NOMO-1 treated with dmso at 0.1 percent for 144 hours (cell line): ENCODE results near the gene SMARCA4.
"Not testable (repeated sequence)": the region's sequence is repeated elsewhere in the genome, so short reads cannot be mapped to it uniquely, and the experiment has no call there.

ENCODE experiments used
- DNase-seq: peaks from one replicate; lab custom pipeline; 2025; ENCODE audit not compliant: unreplicated experiment; lab: John Stamatoyannopoulos, UW

Gene SMARCA4

GRCh38 chr19:10928563-10929401 is 32.0 kb upstream of the SMARCA4 start, which contains the start of the genes TIMM29 and YIPF2:
Gene TIMM29, plus strand, starts transcription at chr19:10928811. Its CDS starts 12 bp downstream, at chr19:10928823.
Gene YIPF2, minus strand, starts transcription at chr19:10928639. Its CDS starts 229 bp downstream, at chr19:10928410.
- DNase-seq = peak; percentile 93

DNA sequence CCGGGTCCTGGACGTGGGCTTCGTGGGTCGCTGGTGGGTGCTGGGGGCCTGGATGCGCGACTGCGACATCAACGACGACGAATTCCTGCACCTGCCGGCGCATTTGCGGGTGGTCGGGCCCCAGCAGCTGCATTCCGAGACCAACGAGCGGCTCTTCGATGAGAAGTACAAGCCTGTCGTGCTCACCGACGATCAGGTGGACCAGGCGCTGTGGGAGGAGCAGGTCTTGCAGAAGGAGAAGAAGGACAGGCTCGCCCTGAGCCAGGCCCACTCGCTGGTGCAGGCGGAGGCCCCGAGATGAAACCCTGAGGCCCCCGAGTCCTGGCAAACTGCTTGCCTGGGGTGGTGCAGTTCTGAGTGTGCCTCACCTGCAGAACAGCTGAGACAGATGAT is 31.4 kb upstream of the SMARCA4 start:
- DNase-seq = no peak

DNA sequence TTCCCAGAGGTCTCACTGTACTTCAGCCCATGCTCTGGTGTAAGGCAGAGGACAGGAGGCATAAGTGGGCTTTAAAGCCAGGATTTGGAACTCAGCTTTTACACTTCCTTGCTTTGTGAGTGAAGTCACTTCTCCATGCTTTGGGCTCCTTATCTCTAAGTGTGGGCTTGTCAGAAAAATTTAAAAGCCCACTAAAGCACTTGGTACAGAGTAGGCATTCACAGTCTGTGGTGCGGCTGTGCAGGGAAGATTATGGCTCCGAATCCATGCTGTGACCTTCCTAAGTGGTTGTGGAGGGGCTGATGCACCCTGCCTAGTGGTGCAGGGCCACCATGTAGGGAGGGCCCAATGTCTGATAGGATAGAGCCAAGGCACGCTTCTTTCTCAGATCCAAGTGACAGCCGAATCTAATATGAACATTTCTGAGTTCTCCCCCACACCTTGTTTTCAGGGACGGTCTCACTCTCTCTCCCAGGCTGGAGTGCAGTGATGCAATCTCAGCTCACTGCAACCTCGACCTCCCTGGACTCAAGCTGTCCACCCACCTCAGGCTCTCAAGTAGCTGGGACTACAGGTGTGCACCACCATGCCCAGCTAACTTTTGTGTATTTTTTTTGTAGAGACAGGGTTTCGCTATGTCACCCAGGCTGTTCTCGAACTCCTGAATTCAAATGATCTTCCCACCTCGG is 25.3 kb upstream of the SMARCA4 start:
- DNase-seq = no peak

DNA sequence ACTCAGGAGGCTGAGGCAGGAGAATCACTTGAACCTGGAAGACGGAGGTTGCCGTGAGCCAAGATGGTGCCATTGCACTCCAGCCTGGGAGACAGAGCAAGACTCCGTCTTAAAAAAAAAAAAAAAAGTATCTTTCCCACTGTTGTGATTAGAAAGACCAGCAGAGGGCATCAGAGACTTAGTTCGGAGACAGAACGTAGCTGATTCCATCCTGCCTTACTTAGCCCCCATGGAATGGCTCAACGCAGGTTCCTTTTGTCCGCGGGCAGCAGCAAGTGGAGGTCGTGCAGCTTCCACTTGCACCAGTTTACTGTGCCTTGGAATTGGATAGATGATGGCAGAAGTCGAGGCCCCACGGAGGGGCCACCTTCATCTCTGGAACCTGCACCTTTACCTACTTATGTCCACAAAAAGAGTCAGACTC is 24.2 kb upstream of the SMARCA4 start:
- DNase-seq = peak; percentile 28

DNA sequence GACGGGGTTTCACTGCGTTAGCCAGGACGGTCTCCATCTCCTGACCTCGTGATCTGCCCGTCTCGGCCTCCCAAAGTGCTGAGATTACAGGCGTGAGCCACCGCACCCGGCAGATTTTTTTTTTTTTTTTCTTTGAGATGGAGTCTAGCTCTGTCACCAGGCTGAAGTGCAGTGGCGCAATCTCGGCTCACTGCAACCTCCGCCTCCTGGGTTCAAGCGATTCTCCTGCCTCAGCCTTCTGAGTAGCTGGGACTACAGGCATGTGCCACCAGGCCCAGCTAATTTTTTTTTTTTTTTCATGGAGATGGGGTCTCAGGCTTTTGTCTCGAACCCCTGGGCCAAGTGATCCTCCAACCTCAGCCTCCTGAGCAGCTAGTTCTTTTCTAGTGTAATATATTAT is 19.2 kb upstream of the SMARCA4 start:
- not testable (repeated sequence) for DNase-seq

GRCh38 chr19:10943412-10943811 is 17.4 kb upstream of the SMARCA4 start:
- not testable (repeated sequence) for DNase-seq

- no peak for DNase-seq
Measured at GRCh38 chr19:10945264-10945663, 15.6 kb upstream of the SMARCA4 start.

DNA sequence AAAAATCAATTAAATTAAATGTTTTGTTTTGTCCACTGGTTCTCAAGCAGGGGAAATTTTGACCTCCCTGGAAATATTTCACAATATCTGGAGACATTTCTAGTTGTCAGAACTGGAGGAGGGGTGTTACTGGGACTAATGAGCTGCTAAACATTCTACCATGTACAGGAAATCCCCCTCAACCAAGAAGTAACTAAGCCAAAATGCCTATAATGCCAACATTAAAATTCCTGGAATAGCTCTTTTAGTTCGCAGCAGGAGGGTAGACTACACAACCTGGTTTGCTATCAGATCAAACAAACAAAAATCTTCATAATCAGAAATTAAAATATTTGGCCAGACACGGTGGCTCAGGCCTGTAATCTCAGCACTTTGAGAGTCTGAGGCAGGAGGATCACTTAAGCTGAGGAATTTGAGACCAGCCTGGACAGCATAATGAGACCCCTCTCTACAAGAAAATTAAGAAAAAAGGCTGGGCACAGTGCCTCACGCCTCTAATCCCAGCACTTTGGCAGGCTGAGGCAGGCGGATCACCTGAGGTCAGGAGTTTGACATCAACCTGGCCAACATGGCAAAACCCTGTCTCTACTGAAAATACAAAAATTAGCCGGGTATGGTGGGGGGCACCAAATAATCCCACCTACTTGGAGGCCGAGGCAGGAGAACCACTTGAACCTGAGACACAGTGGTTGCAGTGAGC is 13.7 kb upstream of the SMARCA4 start:
- DNase-seq = no peak

DNA sequence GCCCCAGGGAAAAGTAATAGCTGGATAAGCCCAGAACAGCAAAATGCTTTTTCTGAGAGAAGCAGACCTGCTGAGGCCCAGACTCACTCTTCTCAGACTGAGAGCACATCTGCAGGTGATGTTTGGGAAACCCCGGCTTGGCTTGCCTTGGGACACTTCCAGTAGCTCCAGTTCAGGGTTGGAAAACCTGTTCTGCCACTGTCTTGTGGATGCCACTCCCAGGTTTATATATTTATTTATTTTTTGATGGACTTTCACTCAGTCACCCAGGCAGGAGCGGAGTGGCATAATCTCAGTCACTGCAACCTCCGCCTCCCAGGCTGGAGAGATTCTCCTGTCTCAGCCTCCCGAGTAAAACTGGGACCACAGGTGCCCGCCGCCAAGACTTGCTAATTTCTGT is 8.0 kb upstream of the SMARCA4 start:
- DNase-seq = no peak

DNA sequence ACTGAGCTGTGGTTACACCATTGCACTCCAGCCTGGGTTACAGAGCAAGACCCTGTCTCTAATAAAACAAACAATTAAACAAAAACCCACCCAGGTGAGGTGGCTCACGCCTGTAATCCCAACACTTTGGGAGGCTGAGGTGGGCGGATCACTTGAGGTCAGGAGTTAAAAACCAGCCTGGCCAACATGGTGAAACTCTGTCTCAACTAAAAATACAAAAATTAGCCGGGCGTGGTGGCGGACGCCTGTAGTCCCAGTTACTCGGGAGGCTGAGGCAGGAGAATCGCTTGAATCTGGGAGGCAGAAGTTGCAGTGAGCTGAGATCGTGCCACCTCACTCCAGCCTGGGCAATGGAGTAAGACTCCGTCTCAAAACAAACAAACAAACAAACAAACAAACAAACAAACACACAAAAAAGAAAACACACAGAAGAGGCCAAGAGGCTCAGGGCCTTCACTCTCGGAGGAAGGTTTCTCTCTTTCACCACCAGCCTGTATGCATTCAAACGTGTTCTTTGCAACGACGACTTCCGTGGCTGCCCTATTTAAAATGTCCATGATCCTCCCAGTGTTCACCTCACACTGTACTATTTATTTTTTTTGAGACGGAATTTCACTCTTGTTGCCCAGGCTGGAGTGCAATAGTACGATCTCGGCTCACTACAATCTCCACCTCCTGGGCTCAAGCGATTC is 1.4 kb upstream of the SMARCA4 start:
- DNase-seq = not testable (repeated sequence)

GRCh38 chr19:10961073-10961860 is 437 bp downstream of the SMARCA4 start:
- DNase-seq = no peak

GRCh38 chr19:10962863-10963262 is 2.0 kb downstream of the SMARCA4 start:
- DNase-seq = no peak

DNA sequence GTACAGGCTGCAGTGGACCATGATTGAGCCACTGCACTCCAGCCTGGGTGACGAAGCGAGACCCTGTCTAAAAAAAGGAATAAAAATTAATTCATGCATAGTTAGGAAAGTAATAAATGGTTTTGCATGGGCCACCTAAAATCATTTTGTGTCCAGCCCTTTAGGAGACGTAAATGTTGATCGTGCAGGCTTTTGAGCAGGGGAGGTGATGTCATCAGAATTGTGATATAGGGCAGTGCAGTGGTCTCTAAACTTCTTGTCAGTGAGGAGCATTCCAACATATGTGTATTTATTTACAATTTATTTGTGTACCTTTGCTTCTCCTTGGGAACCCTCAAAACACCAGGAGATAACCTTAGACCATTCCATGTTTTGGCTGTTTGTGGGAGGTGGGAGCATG is 3.0 kb downstream of the SMARCA4 start:
- no peak for DNase-seq

DNA sequence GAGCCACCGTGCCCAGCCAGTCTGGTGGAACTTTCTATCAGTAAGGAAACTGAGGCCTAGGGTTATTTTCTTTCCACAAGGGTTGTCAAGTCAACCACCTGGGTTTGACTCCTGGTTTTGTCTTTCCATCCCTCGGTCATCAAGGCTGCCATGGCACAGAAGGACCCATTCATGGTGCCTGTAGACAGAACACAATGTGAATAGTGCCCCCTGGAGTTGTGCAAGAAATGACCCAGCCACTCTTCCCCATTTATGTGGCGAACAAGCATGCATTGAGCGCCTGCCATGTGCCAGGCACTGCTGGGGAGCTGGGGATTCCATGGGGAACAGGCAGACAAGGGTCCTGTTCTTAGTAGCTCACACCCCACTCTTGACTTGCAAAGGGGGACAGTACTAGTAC is 4.1 kb downstream of the SMARCA4 start:
- no peak for DNase-seq

- DNase-seq = no peak
Measured at GRCh38 chr19:10965398-10965797, 4.6 kb downstream of the SMARCA4 start.

GRCh38 chr19:10966809-10967208 is 6.0 kb downstream of the SMARCA4 start:
- no peak for DNase-seq

DNA sequence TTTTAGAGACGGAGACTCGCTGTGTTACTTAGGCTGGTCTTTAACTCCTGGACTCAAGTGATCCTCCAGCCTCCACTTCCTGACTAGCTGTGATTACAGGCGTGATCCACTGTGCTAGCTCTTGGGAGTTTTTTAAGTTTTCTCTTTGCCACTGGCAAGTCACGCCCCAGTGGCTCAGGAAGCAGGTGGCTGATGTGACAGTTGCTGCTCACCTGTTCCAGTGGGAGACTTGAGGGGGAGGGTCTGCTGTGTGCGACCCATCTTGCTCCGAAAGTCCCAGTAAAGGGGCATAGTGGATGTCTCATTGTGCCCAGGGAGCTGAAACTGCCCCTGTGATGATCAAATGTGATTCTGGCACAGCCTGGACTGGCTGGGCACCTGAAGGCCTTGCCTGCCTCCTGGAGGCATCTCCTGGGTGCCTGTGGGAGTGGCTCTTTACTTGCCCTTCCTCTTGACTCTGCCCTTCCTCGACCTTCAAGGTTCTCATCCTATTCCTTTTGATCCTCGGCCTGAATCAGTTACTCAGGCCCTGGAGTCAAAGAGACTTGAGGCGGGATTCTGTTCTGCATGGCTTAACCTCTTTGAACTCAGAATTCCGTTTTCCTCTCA is 7.8 kb downstream of the SMARCA4 start:
- no peak for DNase-seq

DNA sequence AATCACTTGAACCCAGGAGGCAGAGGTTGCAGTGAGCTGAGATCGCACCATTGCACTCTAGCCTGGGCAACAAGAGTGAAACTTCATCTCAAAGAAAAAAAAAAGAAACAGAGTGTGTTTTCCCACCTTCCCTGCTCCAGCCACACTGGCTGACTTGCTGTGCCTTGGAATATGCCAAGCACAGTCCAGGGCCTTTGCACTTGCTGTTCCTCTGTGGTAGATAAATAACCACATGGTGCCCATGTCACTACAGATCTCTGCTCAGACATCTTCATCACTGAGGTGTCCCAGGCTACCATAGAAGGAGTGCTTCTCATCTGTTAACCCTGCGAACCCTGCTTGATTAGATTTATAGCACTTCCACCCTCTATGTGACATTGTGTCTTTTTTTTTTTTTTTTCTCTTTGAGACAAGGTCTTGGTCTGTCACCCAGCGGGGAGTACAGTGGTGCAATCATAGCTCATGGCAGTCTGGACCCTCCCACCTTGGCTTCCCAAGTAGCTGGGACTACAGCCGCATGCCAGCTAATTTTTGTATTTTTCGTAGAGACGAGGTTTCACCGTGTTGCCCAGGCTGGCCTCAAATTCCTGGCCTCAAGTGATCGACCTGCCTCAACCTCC is 10.4 kb downstream of the SMARCA4 start:
- DNase-seq = no peak

DNA sequence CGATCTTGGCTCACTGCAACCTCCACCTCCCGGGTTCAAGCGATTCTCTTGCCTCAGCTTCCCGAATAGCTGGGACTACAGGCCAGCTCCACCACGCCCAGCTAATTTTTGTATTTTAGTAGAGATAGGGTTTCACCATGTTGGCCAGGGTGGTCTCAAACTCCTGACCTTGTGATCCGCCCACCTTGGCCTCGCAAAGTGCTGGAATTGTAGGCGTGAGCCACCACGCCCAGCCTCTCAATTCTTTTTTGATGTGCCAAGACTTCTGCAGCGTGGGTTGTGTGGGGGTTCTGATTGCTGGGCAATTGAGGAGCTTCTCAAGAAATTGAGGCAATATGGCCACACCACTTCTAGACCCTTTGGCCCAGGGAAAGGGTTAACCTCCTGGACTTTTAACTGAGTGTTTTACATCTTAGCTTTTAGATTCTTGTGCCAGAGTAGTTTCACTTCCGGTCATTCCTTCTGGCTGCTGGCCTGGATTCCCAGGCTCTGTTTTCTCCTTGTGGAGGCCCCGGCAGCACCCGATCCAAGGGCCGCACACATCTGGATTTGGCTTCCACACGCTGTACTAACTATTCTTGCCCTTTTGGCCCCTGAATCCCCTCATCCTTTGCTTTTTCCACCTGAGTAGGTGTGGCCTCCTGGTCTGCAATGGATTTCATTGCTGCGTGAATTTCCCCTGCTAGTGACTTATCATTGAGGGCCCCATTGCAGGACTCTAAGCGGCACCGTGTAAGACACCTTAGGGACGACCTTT is 14.7 kb downstream of the SMARCA4 start:
- DNase-seq = no peak
